ENCODE results near the gene KCNK16. TPM values are rescaled to one million over a fixed set of nuclear protein-coding genes. Genes with fewer than 3 reads are reported as not detected.

KCNK16 gene
- total RNA-seq, 1 experiment from 2014 or later, result not detected

- H3K36me3 ChIP-seq (ENCODE audit: low read depth), result no peaks in the 10 kb centered on the region
- DNase-seq, result no peak
- peaks cover 97% of the 10 kb centered on the region for H3K27me3 ChIP-seq (ENCODE audit: insufficient read depth, low read depth)
- TF ChIP-seq EZH2 (IDR thresholded peaks at IDR 0.05; ENCODE audit: low read depth), result no peak
- TF ChIP-seq CTCF (conservative IDR thresholded peaks at IDR 0.05), result no peak
- no peaks in the 10 kb centered on the region for H4K20me1 ChIP-seq (ENCODE audit: insufficient read depth)
- no peaks in the 10 kb centered on the region for H3F3A ChIP-seq (ENCODE audit: insufficient read depth, low read depth)
- H3K4me1 ChIP-seq (replicated peaks; ENCODE audit: insufficient read depth), result no peaks in the 10 kb centered on the region
- intact Hi-C loops (cut with micrococcal nuclease; ENCODE audit: unreplicated experiment), result no loop called here
- no TSS peak for BruUV-seq (replicated peaks)
- ChIA-PET CTCF (no interaction called here), POLR2A (ENCODE audit: unreplicated experiment) (no interaction called here)
- no peak overlapping the region for H2AFZ ChIP-seq
- no peak overlapping the region for H3K27ac ChIP-seq
- H3K79me2 ChIP-seq (ENCODE audit: low read depth), result no peaks in the 10 kb centered on the region
- no peak overlapping the region for H3K4me2 ChIP-seq
- H3K4me3 ChIP-seq, result no peak overlapping the region
- H3K9me3 ChIP-seq (ENCODE audit: insufficient read depth, low read depth), result no peaks in the 10 kb centered on the region
- no peaks in the 10 kb centered on the region for H3K9me2 ChIP-seq (ENCODE audit: insufficient read depth)
These were observed 7.6 kb upstream of the KCNK16 start for GRCh38 chr6:39330057-39330456.

GRCh38 chr6:39328066-39328465 is 5.6 kb upstream of the KCNK16 start:
- Histone ChIP-seq H3K4me2 (no peak overlapping the region), H2AFZ (no peak overlapping the region), H3K9me2 (ENCODE audit: insufficient read depth) (no peaks in the 10 kb centered on the region), H3K4me1 (replicated peaks; ENCODE audit: insufficient read depth) (no peaks in the 10 kb centered on the region), H3K9me3 (ENCODE audit: insufficient read depth, low read depth) (no peaks in the 10 kb centered on the region), H3K4me3 (no peak overlapping the region), H3K27ac (no peak overlapping the region), H3K79me2 (ENCODE audit: low read depth) (no peaks in the 10 kb centered on the region), H4K20me1 (ENCODE audit: insufficient read depth) (no peaks in the 10 kb centered on the region), H3K36me3 (ENCODE audit: low read depth) (no peaks in the 10 kb centered on the region), H3K27me3 (ENCODE audit: insufficient read depth, low read depth) (peaks cover 98% of the 10 kb centered on the region), H3F3A (ENCODE audit: insufficient read depth, low read depth) (no peaks in the 10 kb centered on the region)
- ChIA-PET POLR2A (ENCODE audit: unreplicated experiment) (no interaction called here), CTCF (no interaction called here)
- no TSS peak for BruUV-seq (replicated peaks)
- intact Hi-C loops (cut with micrococcal nuclease; ENCODE audit: unreplicated experiment), result no loop called here
- no peak for DNase-seq
- no peak for TF ChIP-seq EZH2 (IDR thresholded peaks at IDR 0.05; ENCODE audit: low read depth)
- no peak for TF ChIP-seq CTCF (conservative IDR thresholded peaks at IDR 0.05)

- H3K9me3 ChIP-seq (ENCODE audit: insufficient read depth, low read depth), result no peaks in the 10 kb centered on the region
- H3K4me1 ChIP-seq (replicated peaks; ENCODE audit: insufficient read depth), result no peaks in the 10 kb centered on the region
- no TSS peak for BruUV-seq (replicated peaks)
- no peaks in the 10 kb centered on the region for H3K79me2 ChIP-seq (ENCODE audit: low read depth)
- ChIA-PET POLR2A (ENCODE audit: unreplicated experiment) (no interaction called here), CTCF (no interaction called here)
- H3K36me3 ChIP-seq (ENCODE audit: low read depth), result no peaks in the 10 kb centered on the region
- no peak overlapping the region for H2AFZ ChIP-seq
- no peak overlapping the region for H3K27ac ChIP-seq
- H3K9me2 ChIP-seq (ENCODE audit: insufficient read depth), result no peaks in the 10 kb centered on the region
- no peaks in the 10 kb centered on the region for H3F3A ChIP-seq (ENCODE audit: insufficient read depth, low read depth)
- DNase-seq, result no peak
- H4K20me1 ChIP-seq (ENCODE audit: insufficient read depth), result no peaks in the 10 kb centered on the region
- H3K4me3 ChIP-seq, result no peak overlapping the region
- H3K27me3 ChIP-seq (ENCODE audit: insufficient read depth, low read depth), result peaks cover 100% of the 10 kb centered on the region
- H3K4me2 ChIP-seq, result no peak overlapping the region
- TF ChIP-seq CTCF (conservative IDR thresholded peaks at IDR 0.05) (no peak), EZH2 (IDR thresholded peaks at IDR 0.05; ENCODE audit: low read depth) (no peak)
- intact Hi-C loops (cut with micrococcal nuclease; ENCODE audit: unreplicated experiment), result no loop called here
These were observed 5.0 kb upstream of the KCNK16 start for GRCh38 chr6:39327507-39327906.

Data from PC-9 (cell line).